H7 (cell line): Measurements from ENCODE around the gene GPLD1. TPM values are rescaled to one million over a fixed set of nuclear protein-coding genes. Genes with fewer than 3 reads are reported as not detected.

Experiments
- DNase-seq: peaks from one replicate; pipeline ENCODE4 v3.0.0; 2012
- H3K27me3 ChIP-seq: 2 replicates; pipeline ENCODE4 v1.6.0; 2011; ENCODE audit warnings: mild to moderate bottlenecking, low read length; ENCODE audit not compliant: control insufficient read depth, insufficient read depth
- H3K36me3 ChIP-seq: replicated peaks from 2 replicates; pipeline ENCODE4 v1.5.1; 2011; ENCODE audit warnings: low read length; ENCODE audit not compliant: control insufficient read depth, insufficient read depth
- H3K4me3 ChIP-seq: 2 replicates; pipeline ENCODE4 v1.5.1; 2011; ENCODE audit warnings: low read depth, mild to moderate bottlenecking, control low read depth, low read length, moderate library complexity; ENCODE audit not compliant: insufficient read depth
- total RNA-seq: library from RNA; depleted of rRNA; stranded (reverse); fragments of >200 nt; shearing (Covaris generic); gene quantifications from 2 replicates; pipeline ENCODE4 v1.2.3, GENCODE V29; 2014

The GPLD1 gene
- total RNA-seq, 1 experiment from 2014 or later = 2.0 TPM

- Histone ChIP-seq H3K27me3 (no peaks in the 10 kb centered on the region), H3K4me3 (no peak overlapping the region), H3K36me3 (no peaks in the 10 kb centered on the region)
- no peak for DNase-seq
Observed at GRCh38 chr6:24506814-24507520, 17.6 kb upstream of the GPLD1 start.

- Histone ChIP-seq H3K4me3 (no peak overlapping the region), H3K36me3 (no peaks in the 10 kb centered on the region), H3K27me3 (no peaks in the 10 kb centered on the region)
- no peak for DNase-seq
Observed at GRCh38 chr6:24504649-24505586, 15.5 kb upstream of the GPLD1 start.

GRCh38 chr6:24504287-24504648, 14.9 kb upstream of the GPLD1 start:
- H3K27me3 ChIP-seq = no peaks in the 10 kb centered on the region
- H3K36me3 ChIP-seq = no peaks in the 10 kb centered on the region
- no peak overlapping the region for H3K4me3 ChIP-seq
- DNase-seq = no peak

GRCh38 chr6:24501914-24502313, 12.5 kb upstream of the GPLD1 start:
- DNase-seq = no peak
- no peak overlapping the region for H3K4me3 ChIP-seq
- H3K27me3 ChIP-seq = no peaks in the 10 kb centered on the region
- H3K36me3 ChIP-seq = no peaks in the 10 kb centered on the region

- DNase-seq = no peak
- Histone ChIP-seq H3K4me3 (no peak overlapping the region), H3K36me3 (no peaks in the 10 kb centered on the region)
Observed at GRCh38 chr6:24501374-24501773, 12.0 kb upstream of the GPLD1 start.

GRCh38 chr6:24500683-24501082, 11.3 kb upstream of the GPLD1 start:
- no peak for DNase-seq
- Histone ChIP-seq H3K36me3 (no peaks in the 10 kb centered on the region), H3K4me3 (no peak overlapping the region), H3K27me3 (peaks cover 2% of the 10 kb centered on the region; the same call in 1 of the 2 replicates)

More at GRCh38 chr6:24501374-24501773, 12.0 kb upstream of the GPLD1 start:
- no peaks in the 10 kb centered on the region for H3K27me3 ChIP-seq

DNA sequence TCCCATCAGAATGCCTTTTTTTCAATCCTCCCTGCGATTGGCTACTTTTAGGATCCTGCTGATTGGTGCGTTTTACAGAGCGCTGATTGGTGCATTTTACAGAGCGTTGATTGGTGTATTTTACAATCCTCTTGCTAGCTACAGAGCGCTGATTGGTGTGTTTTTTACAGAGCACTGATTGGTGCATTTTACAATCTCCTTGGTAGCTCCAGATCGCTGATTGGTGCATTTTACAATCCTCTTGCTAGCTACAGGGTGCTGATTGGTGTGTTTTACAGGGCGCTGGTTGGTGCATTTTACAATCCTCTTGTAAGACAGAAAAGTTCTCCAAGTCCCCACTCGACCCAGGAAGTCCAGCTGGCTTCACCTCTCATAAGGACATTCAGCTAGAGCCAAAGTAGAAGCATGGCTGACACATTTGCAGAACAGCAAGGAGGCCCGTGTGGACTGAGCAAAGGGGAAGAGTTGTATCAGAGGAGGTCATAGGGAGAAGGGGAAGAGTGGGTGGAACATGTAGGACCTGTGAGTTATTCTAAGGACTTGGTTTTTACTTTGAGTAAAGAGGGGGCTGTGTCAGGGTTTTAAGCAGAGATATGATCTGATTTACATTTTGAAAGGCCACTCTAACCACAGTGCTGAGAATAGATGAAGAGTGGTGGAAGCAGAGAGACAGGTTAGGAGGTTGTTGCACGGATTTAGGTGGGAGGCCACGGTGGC, 8.0 kb upstream of the GPLD1 start:
- H3K4me3 ChIP-seq = no peak overlapping the region
- no peaks in the 10 kb centered on the region for H3K36me3 ChIP-seq
- H3K27me3 ChIP-seq = peaks cover 18% of the 10 kb centered on the region
- DNase-seq = no peak

- H3K36me3 ChIP-seq = no peaks in the 10 kb centered on the region
- peak within 1 kb of the TSS; percentile 67 for H3K4me3 ChIP-seq
- peak; percentile 85 for DNase-seq
- H3K27me3 ChIP-seq = peaks cover 18% of the 10 kb centered on the region
Observed at GRCh38 chr6:24494821-24495795, 5.7 kb upstream of the GPLD1 start, which contains the start of gene ALDH5A1. Gene ALDH5A1 (plus strand): TSS chr6:24494969. CDS start chr6:24494997, 28 bp downstream.

DNA sequence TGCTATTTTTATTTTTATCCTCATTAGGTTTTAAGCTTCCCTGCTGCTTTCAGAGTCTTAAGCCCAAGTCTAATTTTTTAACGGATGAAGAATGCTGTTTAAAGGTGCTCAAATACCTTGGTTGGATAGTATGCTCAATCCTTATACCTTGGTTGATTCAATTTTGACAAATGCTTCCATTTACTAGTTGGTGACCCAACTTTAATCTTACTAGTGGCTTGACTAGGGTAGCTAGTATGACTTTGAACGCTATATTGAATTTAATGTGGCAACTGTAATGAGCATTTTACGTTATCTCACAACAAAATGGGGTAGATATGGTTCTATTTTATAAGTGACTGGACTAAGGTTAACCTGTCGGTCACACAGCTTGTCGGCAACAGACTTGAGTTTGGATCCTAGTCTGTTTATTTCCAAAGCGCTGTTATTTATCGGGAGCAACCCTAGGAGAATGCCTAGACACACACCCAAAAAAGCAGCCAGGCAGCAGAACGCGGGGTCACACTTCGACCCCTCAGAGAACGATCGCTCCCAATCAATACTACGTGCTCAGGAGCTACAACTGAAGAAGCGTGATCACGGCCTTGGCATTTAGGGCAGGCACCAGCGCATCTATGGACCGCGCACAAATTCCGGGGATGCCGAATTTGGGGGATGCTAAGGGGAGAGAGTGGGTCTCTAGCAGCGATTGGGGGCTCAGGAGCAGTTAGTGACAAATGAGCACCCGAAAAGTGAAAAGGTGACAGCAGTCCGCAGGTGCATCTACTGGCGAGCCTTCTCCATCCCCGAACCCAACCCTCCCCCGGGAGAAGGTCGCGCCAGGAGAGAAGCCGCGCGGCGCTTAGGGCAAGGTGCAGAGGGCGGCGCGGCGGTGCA, 4.8 kb upstream of the GPLD1 start:
- no peaks in the 10 kb centered on the region for H3K36me3 ChIP-seq
- H3K4me3 ChIP-seq = peak overlapping the region; percentile 67
- no peak for DNase-seq
- H3K27me3 ChIP-seq = peaks cover 18% of the 10 kb centered on the region

DNA sequence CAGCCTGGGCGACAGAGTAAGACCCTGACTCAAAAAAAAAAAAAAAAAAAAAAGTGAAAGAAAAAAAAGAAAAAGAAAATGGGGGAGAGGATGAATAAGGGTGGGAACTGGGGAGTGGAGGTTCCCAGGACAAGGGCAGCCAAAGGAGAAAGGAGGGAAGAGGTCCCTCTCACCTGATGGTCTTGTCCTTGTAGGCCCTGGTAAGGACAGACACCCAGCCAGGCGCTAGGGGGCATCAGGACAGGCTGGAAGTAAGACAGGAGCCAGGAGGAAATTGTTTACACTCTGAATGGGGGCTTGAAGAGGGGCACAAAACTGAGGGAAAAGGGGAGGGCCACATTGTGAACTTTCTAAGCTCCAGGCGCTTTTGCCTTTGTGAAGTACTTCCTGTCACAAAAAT, 3.1 kb upstream of the GPLD1 start:
- H3K36me3 ChIP-seq = no peaks in the 10 kb centered on the region
- no peak overlapping the region for H3K4me3 ChIP-seq
- peak; percentile 57 for DNase-seq
- peaks cover 18% of the 10 kb centered on the region for H3K27me3 ChIP-seq

GRCh38 chr6:24490948-24491347, 1.6 kb upstream of the GPLD1 start:
- no peak for DNase-seq
- no peaks in the 10 kb centered on the region for H3K36me3 ChIP-seq
- no peak overlapping the region for H3K4me3 ChIP-seq
- peaks cover 15% of the 10 kb centered on the region for H3K27me3 ChIP-seq

GRCh38 chr6:24489881-24490280, 503 bp upstream of the GPLD1 start:
- DNase-seq = no peak
- no peaks in the 10 kb centered on the region for H3K36me3 ChIP-seq
- H3K27me3 ChIP-seq = peaks cover 12% of the 10 kb centered on the region
- no peak overlapping the region for H3K4me3 ChIP-seq

GRCh38 chr6:24486065-24486464, 3.3 kb downstream of the GPLD1 start:
- Histone ChIP-seq H3K36me3 (no peaks in the 10 kb centered on the region), H3K27me3 (no peaks in the 10 kb centered on the region), H3K4me3 (no peak overlapping the region)
- no peak for DNase-seq
